GM12878 (cell line): ENCODE data around the gene CENPP.

Source experiments
- BMI1 ChIP-seq: fragments of 450-650 bp; IDR thresholded peaks from 2 replicates; pipeline ENCODE4 v1.6.1; 2016; ENCODE audit warnings: mild to moderate bottlenecking, moderate library complexity, borderline replicate concordance
- EZH2 ChIP-seq: IDR thresholded peaks from 2 replicates; pipeline ENCODE4 v1.6.1; 2012; ENCODE audit warnings: low read depth, mild to moderate bottlenecking, control low read depth, inconsistent platforms, low read length, borderline replicate concordance; ENCODE audit not compliant: control insufficient read depth
- FOS ChIP-seq: IDR thresholded peaks from 3 replicates; pipeline ENCODE4 v1.6.1; 2011; ENCODE audit warnings: borderline replicate concordance; ENCODE audit not compliant: insufficient read length; ENCODE audit errors: extremely low read depth
- NR2C2 ChIP-seq: IDR thresholded peaks from 2 replicates; pipeline ENCODE4 v1.6.1; 2011; ENCODE audit warnings: borderline replicate concordance, low read depth; ENCODE audit not compliant: control insufficient read depth, insufficient read length
- PBX3 ChIP-seq: IDR thresholded peaks from 2 replicates; pipeline ENCODE4 v1.6.1; 2011; ENCODE audit warnings: mild to moderate bottlenecking, low read depth, low read length, moderate library complexity; ENCODE audit not compliant: insufficient replicate concordance
- POLR2A ChIP-seq: IDR thresholded peaks from 2 replicates; pipeline ENCODE4 v1.6.1; 2011; ENCODE audit warnings: low read depth, mild to moderate bottlenecking, low read length
- POLR2AphosphoS5 ChIP-seq: IDR thresholded peaks from 2 replicates; pipeline ENCODE4 v1.6.1; 2011; ENCODE audit warnings: mild to moderate bottlenecking, low read length, inconsistent platforms
- RAD51 ChIP-seq: fragments of 450-650 bp; IDR thresholded peaks from 2 replicates; pipeline ENCODE4 v1.6.1; 2016; ENCODE audit warnings: moderate library complexity, mild to moderate bottlenecking, inconsistent platforms
- SIX5 ChIP-seq: IDR thresholded peaks from 2 replicates; pipeline ENCODE4 v1.6.1; 2011; ENCODE audit warnings: mild to moderate bottlenecking, low read depth, low read length, moderate library complexity; ENCODE audit not compliant: severe bottlenecking
- ZBTB33 ChIP-seq: fragments of 450-650 bp; IDR thresholded peaks from 2 replicates; pipeline ENCODE4 v1.6.1; 2017; ENCODE audit warnings: mild to moderate bottlenecking
- TF ChIP-seq, protein P1 (sequence below): IDR thresholded peaks from 2 replicates; pipeline ENCODE4 v1.6.1; 2011; ENCODE audit warnings: borderline replicate concordance, low read depth, mild to moderate bottlenecking, moderate library complexity, low read length; ENCODE audit not compliant: insufficient read depth, poor library complexity, severe bottlenecking

DNA sequence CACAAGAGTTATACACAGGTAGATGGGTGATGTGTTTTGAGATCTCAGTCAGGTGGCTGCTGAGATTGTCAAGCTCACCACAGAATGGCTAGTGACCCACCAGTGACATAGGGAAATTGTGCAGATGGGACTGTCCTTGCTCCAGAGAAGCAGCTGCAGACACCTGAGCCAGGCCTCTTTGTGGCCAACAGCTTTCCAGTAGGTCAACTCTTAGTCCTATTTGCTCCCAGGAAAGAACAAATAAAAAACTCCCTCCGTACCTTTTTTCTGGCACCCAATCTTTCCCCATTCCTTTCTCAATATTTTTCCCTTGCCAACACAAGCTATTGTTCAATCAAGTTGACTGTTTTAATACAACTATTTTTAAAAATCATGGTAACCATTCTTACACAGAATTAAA lies 46.5 kb upstream of the CENPP start:
- TF ChIP-seq EZH2 (no peak), PBX3 (no peak), BMI1 (no peak), FOS (no peak), POLR2A (no peak), ZBTB33 (no peak), SIX5 (no peak), NR2C2 (no peak), POLR2AphosphoS5 (no peak), RAD51 (no peak)
- TF ChIP-seq, protein P1, sequence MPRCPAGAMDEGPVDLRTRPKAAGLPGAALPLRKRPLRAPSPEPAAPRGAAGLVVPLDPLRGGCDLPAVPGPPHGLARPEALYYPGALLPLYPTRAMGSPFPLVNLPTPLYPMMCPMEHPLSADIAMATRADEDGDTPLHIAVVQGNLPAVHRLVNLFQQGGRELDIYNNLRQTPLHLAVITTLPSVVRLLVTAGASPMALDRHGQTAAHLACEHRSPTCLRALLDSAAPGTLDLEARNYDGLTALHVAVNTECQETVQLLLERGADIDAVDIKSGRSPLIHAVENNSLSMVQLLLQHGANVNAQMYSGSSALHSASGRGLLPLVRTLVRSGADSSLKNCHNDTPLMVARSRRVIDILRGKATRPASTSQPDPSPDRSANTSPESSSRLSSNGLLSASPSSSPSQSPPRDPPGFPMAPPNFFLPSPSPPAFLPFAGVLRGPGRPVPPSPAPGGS, result no peak
